Gastroesophageal sphincter (tissue), 3 donors: ENCODE measurements around the gene ZNF2.

Experiments used
- CTCF ChIP-seq, 4 experiments: fragments of 200-600 bp in 2 of 4; fragments of 450-650 bp in 2 of 4; sonication (generic) in 1 of 4; IDR thresholded peaks; one replicate each; pipeline ENCODE4 v1.5.1; 2017 to 2019; ENCODE audit warnings: antibody characterized with exemption in 4 of 4, mild to moderate bottlenecking in 2 of 4, moderate library complexity in 2 of 4
- EP300 ChIP-seq: sonication (generic); formaldehyde crosslinking; IDR thresholded peaks from one replicate; pipeline ENCODE4 v1.6.1; 2017; ENCODE audit warnings: antibody characterized with exemption, mild to moderate bottlenecking
- POLR2A ChIP-seq, 2 donors: fragments of 450-650 bp; IDR thresholded peaks; one replicate each; pipeline ENCODE4 v1.6.1; 2017; ENCODE audit warnings: antibody characterized with exemption in 2 of 2, mild to moderate bottlenecking in 2 of 2, moderate library complexity in 1 of 2
- POLR2AphosphoS5 ChIP-seq: sonication (generic); formaldehyde crosslinking; IDR thresholded peaks from one replicate; pipeline ENCODE4 v1.6.1; 2017; ENCODE audit warnings: antibody characterized with exemption

- TF ChIP-seq POLR2AphosphoS5 (no peak), CTCF (IDR thresholded peaks at IDR 0.05) (no peak), POLR2A (IDR thresholded peaks at IDR 0.05) (no peak), EP300 (no peak)
Observed at GRCh38 chr2:95143838-95144237, 21.8 kb upstream of the ZNF2 start.
